GM21367 (cell line): ENCODE data around the gene PLEKHG5.
"Not testable (repeated sequence)": the region's sequence is repeated elsewhere in the genome, so short reads cannot be mapped to it uniquely, and the experiment has no call there.

Experiments
- ATAC-seq: cut with Tn5 transposase; IDR thresholded peaks from one replicate; pipeline ENCODE4 v1.9.1; 2021; ENCODE audit not compliant: unreplicated experiment

The PLEKHG5 gene

DNA sequence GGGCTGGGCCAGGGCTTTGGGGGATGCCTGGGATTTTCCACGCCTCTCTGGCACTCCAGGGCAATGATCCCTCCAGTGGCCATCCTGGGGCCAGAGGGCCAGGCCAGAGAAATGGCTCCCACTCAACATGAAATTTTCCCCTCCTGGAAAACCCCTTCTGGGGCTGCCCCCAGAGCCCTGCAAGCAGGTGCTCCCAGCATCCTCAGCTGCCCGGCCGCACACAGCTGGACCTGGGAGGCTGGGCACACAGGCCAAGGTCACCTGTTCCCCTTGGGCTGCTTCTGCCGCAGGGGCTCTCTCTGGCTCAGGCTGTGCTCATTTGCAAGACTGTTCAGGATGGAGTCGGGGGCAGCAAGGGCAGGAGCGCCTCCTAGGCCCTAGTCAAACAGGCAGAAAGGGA lies 63.0 kb downstream of the PLEKHG5 start:
- ATAC-seq, result not testable (repeated sequence)

DNA sequence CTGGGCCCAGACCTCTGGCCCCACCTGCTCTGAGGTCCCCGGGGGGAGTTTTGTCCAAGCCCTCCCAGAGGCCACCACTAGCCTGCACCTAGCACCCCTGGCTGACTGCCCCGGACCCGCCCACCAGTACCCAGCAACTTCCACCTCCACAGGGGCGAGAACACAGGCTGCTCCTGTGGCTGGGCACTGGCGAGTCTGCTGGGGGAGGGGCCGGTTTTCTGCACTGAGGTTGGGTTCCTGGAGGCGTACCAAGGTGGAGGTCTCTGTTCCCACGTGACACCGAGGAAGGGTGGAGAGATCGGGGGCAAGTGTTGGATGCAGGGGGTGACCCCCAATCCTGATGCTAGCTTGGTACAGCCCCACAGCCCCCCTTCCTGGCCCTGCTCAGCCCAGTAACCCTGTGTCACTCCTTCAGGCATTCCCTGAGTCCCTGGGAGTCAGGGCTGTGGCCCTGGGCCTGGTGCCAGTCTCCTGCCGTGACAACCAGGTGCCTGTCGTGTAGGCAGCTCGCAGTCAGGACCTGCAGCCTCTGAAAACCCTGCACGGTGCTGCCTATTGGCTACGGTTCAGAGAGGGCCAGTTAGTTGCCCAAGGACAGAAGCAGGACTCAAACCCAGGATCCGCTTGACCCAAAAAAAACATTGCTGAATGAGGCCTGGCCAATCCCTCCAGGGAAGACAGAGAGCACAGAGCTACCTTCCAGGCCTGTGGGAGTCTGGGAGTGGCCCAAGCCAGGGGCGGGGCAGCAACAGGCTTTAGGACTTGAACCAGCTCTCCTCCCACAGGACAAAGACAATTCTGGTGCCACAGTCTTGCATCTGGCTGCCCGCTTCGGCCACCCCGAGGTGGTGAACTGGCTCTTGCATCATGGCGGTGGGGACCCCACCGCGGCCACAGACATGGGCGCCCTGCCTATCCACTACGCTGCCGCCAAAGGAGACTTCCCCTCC lies 63.8 kb downstream of the PLEKHG5 start:
- no peak for ATAC-seq

DNA sequence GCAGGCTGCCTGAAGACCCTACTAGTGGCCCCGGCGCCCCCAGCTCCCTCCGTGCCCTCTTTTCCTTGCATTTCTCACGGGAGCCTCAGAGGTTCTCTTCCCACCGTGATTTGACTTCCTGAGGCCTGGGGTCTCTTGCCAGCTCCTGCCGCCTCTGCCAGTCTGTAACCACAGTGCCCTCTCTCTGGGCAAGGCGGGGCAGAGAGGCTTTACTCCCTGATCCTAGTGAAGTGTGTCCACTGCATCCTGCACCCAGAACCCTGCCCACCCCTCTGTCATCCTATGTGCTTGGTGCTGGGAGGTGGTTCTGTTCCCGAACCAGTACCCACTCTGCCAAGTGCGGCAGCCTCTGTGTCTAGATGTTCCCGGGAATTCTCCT lies 64.5 kb downstream of the PLEKHG5 start:
- ATAC-seq, result no peak

- ATAC-seq, result no peak
Measured at GRCh38 chr1:6426277-6426971, 65.0 kb downstream of the PLEKHG5 start.

GRCh38 chr1:6425658-6426057 lies 65.8 kb downstream of the PLEKHG5 start:
- ATAC-seq, result no peak

DNA sequence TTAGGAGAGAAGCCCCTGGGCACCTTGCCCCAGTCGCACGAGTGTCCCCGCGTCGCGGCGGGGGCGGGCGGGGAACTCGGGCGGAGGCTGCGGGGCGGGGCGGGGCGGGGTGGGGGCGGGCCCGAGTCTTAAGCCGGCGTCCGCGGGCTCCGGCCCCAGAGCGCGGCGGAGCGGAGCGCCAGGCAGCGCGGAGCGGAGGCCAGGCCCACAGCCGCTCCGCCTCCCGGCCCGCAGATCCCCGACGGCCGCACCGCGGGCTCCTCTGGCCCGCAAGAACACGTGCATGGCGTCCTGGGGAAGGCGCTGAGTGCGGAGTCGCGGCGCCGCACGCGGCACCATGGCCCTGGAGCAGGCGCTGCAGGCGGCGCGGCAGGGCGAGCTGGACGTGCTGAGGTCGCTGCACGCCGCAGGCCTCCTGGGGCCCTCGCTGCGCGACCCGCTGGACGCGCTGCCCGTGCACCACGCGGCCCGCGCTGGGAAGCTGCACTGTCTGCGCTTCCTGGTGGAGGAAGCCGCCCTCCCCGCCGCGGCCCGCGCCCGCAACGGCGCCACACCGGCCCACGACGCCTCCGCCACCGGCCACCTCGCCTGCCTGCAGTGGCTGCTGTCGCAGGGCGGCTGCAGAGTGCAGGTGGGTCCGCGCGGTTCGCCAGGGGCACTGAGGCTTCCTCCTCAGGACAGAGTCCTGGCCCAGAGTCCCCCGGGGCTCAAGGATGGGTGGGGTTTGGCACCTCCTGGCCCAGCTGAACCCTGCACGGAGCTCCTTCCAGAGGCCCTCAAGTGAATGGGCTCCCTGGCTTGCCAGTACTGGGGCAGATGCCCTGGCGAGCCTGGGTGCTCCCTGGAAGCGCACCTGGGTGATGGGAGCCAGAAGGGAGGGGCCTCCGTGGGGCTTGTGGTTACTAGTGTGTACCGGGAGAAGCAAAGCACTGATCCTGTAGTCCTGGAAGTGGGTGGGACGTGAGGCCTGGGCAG lies 66.6 kb downstream of the PLEKHG5 start, which contains the start of gene ESPN:
Gene ESPN (plus strand): TSS at position 158 of the 975 bp plus-strand sequence. CDS start 180 bp downstream, at position 338.
- ATAC-seq, result no peak

DNA sequence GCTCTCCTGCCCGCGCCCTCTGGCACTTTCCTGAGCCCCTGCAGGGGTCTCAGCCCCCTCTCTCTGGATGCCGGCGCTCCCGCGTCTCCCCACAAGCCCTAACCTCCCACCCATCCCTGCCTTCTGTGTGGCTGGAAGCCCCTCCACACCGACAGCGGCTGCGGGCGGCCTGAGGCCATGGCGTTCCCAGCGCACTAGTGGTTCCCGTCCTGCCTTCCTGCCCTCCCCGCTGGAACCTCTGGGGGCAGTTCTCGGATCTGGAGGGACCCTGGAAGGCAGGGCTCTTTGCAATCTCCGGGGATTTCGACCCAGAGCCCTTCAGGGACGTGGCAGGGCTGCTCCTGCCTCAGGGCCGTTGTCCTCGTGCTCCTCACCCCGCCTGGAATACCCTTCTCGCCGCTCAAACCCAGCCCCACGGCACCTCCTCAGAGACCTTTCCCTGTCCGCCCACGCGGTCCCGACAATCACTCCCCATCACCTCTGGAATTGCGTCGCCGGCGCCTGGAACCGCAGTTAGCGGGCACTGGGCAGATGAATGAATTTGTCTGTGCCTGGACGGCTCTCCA lies 67.4 kb downstream of the PLEKHG5 start:
- ATAC-seq, result no peak

DNA sequence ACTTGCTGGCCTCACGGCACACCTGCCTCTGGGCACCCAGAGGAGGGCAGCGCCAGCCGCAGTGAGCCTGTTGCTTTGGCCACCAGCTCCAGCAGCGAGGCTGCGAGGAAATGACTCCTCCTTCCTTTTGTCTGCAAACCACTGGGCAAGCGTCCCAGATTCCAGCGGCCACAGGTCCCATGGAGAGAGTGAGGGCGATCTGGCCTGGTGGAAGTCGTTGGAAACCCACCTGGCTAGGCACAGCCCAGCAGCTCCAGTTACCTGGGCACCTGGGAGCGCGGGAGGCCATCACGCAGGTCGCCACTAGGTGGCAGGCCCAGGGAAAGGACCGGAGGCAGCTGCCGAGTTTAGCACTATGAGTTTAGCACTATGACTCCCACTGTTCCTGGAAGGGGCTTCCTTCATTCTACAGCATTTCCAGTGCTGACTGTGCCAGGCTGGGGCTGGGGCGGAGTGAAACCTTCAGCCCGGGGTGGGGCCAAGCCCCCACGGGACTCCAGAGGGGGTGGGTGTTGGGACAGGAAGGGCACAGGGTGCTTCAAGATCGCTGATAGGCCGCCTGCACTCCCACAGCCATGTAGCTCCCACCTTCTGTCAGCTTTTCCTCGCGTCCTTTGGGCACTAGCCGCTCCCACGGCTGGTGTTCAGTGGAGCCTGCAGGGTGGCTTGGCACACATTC lies 68.0 kb downstream of the PLEKHG5 start:
- ATAC-seq, result no peak

DNA sequence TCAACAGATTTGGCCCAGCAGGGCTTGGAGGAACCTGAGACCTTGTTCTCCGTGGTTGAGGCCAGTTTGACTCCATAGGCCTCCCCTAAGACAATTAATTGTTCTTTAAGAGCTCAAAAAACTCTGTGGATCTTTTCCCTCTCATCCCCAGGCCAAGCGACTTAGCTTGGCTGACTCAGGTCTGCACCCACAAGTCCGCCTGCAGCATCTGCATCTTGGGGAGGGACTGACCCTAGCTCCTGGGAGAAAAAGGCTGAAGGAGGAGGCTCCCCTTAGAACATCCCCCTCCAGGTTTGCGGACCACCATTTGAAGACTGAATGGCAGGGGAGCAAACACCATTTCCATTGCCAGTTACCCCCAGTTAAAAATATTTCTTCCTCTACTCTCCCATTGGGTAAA lies 70.2 kb downstream of the PLEKHG5 start:
- no peak for ATAC-seq

- no peak for ATAC-seq
Measured at GRCh38 chr1:6420454-6421042, 70.9 kb downstream of the PLEKHG5 start.

DNA sequence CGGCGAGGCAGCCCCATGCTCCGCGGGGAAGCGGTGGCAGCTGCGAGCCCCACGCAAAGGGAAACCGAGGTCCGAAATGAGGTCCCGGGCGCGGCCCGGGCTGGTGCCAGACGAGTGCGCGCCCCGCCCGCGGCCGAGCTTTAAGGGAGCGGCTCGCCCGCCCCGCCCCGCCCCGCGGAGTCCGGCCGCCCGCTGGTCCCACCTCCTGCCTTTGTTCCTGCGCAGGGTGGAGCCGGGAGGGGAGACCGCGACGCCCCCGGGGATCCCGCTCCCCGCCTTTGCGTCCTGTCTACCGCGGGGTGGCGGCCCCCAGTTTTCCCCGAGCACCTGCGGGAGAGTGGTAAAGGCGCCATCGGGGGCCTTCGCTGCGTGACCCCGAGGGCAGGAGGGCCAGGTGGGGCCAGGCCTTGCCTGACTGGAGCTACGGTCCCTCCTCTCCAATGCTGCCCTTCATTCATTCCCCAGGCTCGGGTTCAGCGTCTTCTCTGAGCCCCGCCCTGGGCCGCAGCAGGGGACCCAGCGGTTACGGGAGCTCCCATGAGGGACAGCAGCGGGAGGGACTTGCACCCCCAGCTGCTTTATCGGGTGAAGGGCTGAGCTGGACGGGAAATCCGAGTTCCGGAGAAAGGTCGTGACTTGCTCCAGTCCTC lies 71.5 kb downstream of the PLEKHG5 start, which contains the start of gene HES2:
Gene HES2 (minus strand): TSS at position 116 of the 650 bp plus-strand sequence. CDS start 99 bp downstream, at position 17.
- ATAC-seq, result no peak

DNA sequence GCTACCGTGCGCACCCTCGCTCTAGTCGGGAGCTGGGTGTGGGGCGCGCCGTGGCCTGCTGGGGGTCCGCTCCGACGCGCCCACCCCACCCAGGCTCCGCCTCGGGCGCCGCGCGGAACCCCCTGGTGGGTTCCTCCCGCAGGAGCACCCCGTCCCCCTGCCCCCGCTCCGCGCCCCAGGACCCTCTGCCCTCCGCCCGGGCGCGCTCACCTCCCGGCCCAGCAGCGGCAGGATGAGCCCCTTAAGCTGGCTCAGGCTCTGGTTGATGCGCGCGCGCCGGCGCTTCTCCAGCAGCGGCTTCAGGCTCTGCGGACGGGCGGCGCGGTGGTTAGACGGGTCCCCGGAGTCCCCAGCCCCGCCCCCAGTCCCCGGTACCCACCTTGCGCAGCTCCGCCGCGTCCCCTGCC lies 72.1 kb downstream of the PLEKHG5 start:
- ATAC-seq, result no peak

- no peak for ATAC-seq
Measured at GRCh38 chr1:6418668-6419396, 72.6 kb downstream of the PLEKHG5 start.

DNA sequence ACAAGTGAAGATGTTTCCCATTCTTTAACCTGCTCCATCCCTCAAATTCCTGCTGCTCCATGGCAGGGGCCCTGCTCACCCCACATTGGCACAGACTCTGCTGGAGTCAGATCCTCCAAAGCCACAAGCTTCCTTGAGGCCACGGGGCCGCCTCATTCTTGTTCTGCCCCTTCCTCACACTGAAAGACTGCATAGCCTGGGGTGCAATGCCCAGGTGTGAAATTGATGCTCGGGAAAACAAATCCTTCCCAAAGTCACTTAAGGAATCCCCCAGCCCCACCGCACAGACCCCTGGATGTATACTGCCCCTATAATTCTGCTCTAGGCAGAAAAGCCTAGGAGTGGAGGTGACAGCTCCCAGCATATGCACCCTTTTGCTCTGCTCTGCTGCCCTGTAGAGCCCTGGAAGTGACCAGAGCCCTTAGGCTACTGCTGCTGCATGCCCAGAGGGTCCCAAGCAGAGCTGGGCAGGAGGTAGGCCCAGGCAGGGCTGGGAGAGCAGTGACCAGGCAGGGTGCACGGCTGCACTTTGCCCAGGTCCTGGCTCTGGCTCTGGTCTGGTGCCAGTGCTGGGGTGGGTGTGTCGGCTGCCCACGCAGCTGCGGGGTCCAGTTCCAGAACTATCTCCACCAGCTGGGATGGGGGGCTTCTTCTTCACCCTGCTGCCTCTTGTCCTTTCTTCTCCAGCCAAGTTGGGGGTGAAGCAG lies 73.4 kb downstream of the PLEKHG5 start:
- ATAC-seq, result no peak
